Hematopoietic multipotent progenitor cell treated with erythropoietin and hydrocortisone succinate and interleukin-3 and kit ligand, for 8 days (in vitro differentiated cells): ENCODE results near the gene EHF.

Source experiments
- DNase-seq: peaks from one replicate; pipeline ENCODE4 v3.0.0-alpha.2; 2015

The EHF gene

DNA sequence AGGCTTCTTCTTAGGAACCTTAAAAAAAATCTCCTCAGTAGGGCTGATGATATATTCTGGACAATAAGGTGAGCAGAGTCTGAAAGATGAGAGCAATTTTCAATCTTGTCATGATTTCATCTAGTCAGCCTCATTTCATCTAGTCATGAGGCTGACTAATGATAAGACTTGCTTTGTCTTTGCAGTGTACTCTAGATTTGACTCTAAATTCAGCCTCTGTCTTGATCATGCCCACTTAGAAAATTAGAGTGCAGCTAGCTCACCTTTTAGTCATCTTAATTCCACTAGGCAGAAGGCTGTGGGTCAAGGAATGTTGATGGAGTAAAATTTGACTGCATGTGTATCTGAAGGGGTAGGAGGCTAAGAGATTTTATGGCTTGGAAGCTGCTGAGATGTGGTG, 5.5 kb downstream of the EHF start:
- no peak for DNase-seq

DNA sequence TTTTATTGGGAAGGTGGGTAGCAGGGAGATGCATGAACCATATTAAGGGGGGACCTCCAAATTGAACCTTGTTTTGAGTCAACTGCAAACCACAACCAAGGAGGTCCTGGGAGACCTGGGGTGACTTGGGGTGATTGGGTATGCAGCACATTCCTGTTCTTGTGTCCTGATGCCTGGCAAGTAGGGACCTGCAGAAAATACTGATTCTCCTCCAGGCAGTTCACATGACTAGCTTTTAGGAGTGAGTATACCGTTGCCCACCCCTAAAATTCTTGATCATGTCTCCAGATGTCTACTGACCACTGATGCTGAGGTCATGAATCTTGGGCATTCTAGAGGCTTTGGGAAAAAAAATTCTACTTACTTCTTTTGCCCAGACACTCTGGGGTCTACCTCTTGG, 6.3 kb downstream of the EHF start:
- DNase-seq: no peak

DNA sequence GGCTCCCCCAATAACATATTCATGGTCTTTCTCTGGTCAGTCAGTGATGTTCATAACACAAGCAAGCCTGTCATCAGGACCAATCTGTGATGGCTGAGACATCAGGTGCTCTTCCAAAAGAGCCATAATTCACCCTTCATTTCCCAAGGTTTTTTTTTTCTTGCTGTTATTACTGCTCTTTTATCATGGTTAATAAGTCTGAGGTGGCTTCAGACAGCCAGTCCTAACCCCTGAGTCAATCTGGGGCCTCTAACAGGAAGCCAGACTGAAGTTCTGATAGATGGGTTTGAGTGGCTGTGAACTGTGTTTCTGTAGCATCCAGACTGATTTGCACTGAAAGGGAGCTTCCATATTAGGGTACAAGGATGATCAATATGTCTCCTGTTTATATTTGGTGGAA, 8.8 kb downstream of the EHF start:
- no peak for DNase-seq

DNA sequence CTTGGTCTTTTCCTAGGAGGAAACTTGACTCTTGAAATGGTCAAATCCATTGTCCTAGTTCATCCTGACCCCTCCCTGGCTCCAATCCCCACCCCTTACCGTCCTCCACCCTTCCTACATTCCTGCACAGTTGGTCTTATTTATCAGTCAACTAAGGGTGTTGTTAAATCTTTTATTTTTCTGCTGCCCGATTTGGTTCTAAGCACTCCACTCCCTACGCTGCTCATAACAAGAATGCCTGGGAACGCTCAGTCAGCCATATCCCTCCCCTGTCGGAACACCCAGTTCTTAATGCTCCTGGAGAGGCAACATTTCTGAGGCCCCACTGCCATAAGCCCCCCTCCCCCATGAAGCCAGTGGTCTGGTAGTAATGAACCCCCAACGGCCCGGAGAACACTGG, 9.7 kb downstream of the EHF start:
- DNase-seq: no peak

DNA sequence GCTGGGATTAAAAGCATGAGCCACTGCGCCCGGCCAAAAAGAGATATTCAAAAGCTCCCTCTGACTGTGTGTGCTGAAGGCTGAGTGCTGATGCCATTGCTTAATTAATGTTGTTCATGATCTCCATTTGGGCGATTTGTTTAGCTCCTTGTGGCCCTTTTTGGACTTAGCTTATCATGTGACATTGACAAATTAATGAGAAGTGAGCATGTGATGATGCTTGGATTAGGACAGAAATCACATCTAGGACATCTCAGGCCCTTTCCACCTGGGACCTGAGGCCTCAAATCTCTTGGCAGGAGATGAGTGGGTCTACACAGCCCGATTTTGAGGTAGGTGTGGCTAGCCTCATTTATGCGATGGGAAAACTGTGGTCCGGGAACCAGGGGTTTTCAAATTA, 10.4 kb downstream of the EHF start:
- no peak for DNase-seq

DNA sequence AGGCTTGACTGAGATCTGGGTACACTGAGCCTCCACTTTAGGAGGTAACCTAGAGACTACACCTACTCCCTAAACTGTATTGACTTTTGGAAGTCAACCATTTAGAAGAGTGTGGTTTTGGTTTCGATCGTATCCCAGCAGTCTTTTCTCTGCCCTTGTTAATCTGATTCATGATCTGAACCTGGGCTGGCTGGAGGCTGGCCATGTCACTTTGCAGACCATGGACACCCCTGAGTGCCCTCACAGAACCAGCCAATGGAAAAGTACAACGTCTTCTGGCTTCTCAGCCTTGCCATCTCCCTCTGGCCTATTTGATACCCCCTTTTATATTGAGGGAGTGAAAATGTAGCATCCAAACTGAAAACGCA, 10.8 kb downstream of the EHF start:
- no peak for DNase-seq

DNA sequence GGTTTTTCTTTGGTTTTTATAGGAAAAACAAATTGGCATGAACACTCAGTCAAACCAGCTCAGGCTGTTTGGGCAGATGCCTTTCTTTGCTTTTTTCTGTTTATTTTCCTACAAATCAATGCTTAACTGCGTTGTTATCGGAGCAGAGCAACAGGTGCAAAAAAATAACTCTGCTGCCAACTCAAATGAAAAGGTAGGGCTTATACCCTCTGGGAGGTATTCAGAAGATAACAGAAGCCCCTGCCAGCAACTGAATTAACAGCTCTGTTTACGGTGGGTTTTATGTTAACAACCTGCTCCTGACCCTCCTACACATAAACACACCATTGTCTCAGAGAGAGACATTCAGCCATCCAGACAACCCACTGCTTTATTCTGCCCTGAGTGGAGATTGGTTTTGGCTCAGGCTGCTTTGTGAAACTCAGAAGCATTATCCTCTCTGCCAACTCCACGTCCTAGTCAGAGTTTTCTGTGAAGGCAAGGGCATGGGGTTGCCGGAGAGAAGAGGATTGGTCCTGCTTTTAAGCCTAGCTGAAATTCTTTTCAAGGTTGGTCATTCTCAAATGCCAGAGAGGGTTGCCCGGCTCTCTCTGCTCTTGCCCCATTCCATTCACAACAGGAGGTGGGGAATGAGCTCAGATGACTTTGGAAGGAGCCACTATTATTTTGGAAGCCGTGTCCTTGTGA, 11.4 kb downstream of the EHF start:
- no peak for DNase-seq

DNA sequence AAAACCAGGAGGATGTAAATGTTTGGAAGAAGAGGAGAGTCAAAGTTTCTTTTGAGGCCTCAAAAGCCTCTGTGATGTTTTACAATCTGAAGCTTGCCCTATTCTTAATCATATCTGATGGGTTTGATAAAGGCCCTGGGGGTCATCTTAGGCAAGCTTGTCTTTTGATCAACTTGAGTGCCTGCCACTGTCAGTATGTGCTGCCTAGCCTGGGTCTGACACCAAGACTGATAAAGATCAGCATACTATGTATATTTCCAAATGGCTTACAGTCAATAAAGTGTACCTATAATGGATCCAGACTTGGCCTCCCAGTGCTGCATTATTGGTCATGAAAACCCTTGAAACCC, 12.7 kb downstream of the EHF start:
- no peak for DNase-seq

DNA sequence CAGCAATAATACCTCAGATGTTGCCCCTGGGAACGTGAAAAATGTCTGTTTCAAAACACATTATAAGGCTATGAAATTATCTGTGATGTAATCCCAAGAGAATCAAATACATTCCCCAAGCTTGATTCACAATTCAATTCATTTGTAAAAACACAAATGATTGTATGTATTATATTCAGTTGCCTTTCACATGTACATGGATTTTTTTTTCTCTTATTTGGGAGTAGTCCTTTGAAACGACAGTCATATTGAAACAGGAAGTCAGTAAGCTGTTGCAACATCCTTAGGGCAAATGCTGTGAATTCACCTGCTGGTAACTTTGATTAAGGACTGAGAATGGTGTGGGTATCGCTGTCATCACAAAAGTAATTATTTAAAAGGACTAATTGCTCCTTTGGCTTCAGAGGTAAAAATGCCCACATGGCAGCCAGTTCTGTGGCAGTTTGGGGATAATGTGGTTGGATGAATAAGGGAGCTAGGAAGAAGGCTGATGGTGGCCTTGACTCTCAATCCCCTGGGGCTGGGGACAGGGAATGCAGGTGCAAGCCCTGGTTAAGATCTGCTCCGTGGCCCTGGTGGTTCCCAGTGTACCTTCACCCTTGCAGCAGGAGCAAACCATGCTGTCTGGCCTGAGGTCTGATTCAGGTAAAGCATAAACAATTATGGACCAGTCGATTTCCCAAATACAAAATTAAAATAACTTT, 13.2 kb downstream of the EHF start:
- DNase-seq: no peak

DNA sequence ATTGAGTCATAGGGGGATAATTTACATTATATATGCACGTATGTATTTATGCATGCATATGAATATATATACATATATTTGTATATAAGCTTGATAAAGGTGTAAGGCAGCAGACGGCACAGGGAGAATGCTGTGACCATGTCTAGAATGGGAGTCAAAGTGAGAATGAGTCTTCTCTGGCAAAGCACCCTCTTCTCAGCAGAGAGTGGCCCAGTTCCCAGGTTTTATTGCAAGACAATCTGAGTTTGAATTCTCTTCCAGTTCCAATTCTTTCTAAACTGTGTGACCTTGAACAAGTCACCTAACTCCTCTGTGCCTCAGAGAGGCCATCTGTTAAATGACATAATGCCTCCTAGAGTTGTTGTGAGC, 13.8 kb downstream of the EHF start:
- DNase-seq: no peak

DNA sequence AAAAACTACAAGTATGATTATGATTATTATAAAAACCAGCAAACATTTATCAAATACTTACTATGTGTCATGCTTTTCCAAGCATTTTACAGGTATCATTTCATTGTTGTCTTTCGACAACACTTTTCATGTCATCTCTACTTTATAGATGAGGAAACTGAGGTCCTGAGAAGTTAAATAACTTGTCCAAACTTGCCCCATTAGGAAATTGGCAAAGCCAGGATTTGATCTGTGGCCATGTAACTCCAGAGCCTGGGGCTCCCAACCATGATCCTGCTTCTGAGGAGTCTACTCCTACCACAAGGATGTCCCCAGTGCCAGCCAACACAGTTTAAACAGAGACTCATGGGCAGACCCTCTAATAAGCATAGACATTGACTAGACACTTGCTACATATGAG, 15.2 kb downstream of the EHF start:
- no peak for DNase-seq

DNA sequence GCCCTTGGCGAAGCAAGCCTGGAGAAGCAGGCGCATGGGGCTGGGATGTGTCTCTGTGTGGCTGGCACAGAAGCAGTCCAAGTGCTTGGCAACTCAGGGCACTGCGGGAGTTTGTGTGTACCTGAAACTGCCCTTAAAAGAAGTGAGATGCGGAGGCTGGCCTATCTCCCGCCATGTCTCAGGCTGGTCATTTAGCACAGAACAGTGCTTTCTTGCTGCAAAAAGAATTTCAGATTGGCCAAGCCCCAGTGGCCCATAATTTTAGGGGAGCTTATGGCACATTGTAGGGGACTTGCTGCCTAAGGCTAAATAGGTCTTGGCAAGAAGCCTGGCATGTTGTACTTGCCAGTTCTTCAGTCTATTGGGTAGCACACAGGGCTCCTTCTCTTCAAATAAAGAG, 16.4 kb downstream of the EHF start:
- DNase-seq: no peak

DNA sequence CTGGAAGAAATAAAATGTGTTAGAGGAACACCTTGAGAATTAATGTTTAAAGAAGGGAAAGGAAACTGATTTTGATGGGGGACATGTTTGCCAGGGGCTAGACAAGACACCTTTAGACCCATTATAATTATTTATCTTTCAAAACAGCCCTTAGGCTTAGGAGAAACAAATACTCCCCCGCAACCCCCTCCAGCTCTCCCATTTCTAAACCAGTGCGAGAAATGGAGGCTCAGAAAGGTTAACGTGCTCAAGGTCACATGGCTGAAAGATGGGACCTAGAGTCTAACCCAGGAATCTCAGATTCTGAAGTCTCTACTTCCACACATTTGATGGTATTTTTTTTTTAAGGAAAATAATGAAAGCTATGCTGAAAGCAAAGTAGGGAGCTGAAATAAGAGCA, 18.0 kb downstream of the EHF start:
- no peak for DNase-seq

DNA sequence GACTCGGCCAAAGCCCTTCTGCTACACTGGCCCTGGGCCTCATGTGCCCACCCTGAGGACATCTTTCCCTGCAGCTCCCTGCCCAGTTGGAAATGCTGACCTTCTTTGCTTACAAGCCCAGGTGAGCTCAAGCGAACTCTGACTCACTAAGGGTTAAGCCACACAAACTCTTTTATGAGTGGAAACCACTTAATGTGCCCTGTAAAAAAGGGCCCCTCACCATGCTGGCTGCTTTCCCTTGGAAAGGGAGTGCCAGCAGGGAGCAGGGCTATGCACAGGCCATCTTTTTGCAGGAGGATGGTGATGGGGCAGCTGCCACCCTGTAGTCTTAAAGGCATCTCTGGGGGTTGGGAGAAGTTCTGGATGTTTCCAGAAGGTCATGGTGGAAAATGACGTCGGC, 18.7 kb downstream of the EHF start:
- no peak for DNase-seq

DNA sequence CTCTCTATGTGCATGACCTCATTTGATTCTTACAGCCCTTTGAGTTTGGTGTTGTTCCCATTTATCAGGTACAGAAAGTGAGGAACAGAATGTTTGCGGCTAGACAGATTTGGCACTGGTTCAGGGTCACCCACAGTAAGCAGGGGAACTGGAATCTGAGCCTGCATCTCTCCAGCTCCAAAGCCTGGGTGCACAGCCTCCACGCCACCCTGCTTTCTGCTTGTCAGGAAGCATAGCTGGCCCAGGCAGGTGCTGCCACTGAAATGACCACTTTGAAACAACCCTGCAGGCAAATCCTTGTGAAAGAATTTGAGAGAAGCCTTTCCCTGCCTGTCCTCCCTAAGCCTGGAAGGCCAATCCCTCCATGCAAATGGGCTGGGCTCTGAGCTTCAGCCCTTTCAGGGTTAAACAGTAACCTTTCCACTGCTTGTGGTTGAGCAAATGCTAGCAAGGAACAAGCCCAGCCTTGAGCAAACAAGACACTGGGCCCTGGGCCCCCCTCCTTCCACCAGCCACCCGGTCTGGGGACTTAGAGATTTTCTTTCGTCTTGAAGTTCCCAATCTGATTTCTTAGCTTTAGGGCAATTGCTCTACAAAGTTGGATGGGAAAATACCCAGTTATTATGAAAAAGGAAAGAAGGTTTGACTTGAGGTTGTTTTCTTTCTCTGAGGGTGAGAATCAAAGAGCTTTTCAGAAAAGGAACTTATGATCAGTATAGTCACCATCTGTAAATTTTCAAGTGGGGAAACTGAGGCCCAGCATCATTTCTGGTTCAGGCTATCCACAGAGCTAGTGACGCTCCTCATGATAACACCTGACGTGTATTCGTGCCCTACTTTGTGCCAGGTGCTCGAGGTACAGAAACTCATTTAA, 19.4 kb downstream of the EHF start:
- no peak for DNase-seq

DNA sequence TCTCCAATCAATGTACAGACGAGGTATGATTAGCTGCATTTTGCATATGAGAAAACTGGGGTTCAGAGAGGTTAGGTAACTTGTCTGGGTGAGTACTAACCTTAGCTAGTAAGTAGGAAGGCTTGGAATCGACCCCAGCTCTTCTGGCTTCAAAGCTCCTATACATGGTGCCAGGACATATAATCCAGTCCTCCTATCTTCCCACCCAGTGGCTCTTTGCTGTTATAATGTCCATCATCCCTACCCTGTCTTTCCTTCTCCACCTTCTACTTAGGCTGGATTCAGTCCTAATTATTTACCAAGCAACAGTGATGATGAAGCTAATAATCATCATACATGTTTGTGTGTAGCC, 20.0 kb downstream of the EHF start:
- no peak for DNase-seq

DNA sequence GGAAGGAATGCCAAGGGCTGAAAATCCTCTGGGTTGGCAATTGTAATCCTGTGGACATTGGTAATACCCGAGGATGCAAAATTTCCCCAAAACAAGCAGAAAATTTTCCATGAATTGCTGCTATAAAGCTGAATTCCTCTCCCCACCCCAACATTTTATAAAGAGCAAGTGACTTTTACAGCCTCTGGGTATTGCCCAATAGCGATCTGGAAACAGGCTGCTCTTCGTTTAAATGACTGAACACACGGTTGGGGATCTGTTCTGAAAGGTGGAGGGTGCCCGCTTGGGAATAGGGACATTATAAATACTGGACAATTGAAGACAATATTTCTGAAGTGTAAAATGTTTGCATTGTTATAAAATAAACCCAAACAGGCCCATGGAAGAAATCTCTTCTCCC, 20.6 kb downstream of the EHF start:
- DNase-seq: no peak

DNA sequence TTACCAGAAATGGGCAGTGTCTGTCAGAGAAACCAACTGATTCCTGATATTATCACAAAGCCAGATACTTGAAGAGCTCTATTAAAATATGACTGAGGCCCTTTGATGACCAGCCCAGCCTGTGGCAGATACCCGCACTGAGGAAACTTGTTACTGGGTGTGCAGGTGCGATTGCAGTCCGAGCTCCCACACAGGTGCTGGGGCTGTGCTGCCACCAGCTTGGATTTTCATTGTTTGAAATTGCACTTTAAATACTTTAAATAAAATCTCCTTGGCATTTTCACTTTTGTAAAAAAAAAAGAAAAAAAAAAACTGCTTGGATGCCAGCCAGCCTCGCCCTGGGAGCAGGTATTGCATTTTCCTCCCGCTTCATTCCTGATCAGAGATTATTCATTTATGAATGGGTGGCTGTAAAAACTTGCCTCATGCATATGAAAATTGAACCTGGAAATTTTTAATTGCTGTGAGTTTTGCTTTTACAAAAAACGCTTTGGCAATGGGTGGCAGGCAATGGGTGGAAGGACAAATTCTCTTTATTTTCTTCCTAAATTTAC, 21.2 kb downstream of the EHF start:
- no peak for DNase-seq

DNA sequence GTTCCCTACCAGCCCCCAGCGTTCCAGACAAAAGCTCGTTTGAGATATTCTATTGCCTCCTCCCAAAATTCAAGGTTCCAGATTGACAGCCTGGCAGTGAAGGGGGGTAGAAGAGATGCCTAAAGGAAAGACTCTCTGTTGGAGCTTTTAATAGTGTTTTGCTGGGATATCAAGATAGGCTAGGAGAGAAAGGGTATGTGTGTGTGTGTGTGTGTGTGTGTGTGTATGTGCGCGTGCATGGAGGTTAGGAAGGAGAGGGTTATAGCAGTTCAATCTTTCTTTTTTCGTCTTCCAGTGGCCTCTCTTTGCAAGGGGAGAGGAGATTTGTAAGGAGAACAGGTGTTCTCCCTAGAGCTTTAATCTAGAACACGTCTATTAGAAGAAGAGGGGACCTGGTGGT, 22.0 kb downstream of the EHF start:
- no peak for DNase-seq

DNA sequence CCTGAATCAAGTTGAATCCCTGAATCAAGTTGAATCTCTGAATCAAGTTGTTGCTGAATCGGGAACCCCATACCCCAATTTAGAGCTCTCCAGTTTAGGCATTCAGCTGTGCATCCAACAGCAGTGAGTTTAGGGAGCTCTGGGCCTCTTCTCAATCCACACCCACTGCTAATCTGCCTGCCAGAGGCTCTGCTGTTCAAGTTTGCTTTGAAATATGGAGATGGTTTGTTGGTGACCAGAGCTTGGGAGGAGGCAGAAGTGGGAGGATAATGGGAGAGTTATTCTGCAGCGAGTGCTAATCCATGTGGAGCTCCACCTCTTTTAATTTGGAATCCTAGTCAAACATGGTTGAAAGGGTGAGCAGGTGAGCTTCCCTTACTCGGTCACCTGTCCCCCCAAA, 22.4 kb downstream of the EHF start:
- no peak for DNase-seq

DNA sequence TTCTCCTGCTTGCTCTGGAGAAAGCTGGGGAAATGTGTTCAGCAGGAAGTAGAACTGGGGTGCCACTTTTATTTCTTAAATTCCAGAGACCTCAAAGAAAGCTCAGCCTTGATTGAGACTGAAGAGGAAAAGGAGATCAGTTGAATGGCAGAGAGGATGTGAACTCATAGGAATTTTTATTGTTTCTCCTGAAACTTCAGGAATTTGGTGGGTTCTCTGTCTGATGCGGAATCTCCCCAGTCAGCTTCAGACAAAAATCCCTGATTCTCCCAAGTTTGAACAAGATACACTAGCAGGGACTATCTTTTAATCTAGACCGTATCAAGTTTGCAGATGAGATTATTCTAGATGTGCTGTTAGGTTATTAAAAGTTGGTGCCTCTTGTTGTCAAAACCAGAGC, 23.0 kb downstream of the EHF start:
- DNase-seq: no peak

DNA sequence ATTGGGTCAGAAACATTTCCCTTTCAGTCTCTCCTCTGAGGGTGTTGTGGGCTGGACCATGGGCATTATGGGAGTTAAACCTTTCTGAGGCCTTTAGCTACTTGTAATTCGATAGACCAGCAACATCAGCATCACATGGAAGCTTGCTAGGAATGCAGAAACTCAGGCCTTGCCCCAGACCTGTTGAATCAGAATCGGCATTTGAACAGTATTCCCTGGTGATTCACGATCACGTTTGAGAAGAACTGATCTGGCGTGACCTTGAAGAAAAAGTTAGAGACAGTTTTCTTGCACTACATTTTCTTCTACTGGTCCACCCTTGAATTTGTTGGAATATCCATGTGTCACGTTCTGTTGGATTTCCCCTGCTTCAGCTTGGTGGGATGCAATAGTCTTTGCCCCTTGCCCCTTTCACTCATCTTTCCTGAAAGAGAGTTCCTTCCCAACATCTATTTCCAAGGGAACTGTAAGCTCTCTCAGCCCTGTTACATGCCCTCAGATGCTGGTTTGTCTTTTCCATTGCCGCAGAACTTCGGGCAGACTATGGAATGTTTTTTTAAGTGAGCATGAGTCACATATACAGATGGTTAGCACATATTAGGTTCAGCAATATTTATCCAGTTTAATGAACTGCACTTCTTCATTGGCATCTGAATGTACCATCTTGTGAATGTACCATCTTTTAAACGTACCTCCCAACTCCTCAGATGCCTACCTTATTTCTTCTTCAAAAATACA, 23.9 kb downstream of the EHF start:
- no peak for DNase-seq

DNA sequence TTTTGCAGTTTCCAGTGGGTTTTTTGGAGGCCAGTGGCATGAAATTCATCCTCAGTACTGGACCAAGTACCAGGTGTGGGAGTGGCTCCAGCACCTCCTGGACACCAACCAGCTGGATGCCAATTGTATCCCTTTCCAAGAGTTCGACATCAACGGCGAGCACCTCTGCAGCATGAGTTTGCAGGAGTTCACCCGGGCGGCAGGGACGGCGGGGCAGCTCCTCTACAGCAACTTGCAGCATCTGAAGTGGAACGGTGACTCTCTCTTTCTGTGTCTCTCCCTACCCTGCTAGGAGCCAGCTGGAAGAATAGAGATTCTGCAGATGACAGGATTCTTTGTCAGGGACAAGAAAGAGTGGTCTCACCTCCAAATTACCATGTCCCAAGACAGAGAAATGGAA, 25.5 kb downstream of the EHF start:
- no peak for DNase-seq

DNA sequence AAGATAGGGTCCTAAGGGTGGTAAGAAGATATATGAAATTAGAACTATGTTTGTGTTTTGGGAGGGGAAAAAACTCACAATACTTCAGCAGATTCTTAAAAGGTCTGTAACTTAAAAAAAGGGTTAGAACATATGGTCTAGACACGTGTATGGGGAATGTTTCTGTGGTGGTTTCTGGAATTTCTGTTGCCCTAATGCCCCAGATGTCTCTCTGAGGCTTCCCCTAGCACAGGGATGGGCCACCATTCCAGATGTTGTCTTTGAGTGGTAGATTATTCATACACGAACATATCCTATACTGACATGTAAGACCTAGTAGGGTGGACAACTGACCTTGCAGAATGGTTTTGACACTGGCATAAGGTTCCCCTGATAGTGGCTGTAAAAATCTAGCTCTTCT, 26.2 kb downstream of the EHF start:
- DNase-seq: no peak
